Fibroblast of villous mesenchyme (primary cell): Measurements from ENCODE around the gene RHAG. TPM values are rescaled to one million over a fixed set of nuclear protein-coding genes. Genes with fewer than 3 reads are reported as not detected.

Source experiments
- DNase-seq: peaks from one replicate; pipeline ENCODE4 v3.0.0-alpha.2; 2010; ENCODE audit warnings: low read depth
- H3K4me3 ChIP-seq: 2 replicates; pipeline ENCODE4 v1.5.1; 2011; ENCODE audit warnings: low read depth, mild to moderate bottlenecking, low read length
- CTCF ChIP-seq: IDR thresholded peaks from 2 replicates; pipeline ENCODE4 v1.5.1; 2012; ENCODE audit warnings: low read depth, mild to moderate bottlenecking, low read length; ENCODE audit not compliant: insufficient read depth
- total RNA-seq: library from RNA; depleted of rRNA; stranded (reverse); fragments of >200 nt; gene quantifications from 2 replicates; pipeline ENCODE4 v1.2.3, GENCODE V29; 2012

RHAG gene
- not detected in 2 replicates for total RNA-seq

GRCh38 chr6:49636713-49637349 lies at the start of gene RHAG:
RHAG (minus strand) TSS chr6:49636839; CDS start chr6:49636812, 27 bp downstream.
- H3K4me3 ChIP-seq, result no peak within 1 kb of the TSS
- DNase-seq, result no peak
- TF ChIP-seq CTCF, result no peak

GRCh38 chr6:49676671-49677281 lies 40.1 kb upstream of the RHAG start:
- peak; percentile 23 for DNase-seq
- no peak for TF ChIP-seq CTCF

GRCh38 chr6:49675816-49676215 lies 39.2 kb upstream of the RHAG start:
- H3K4me3 ChIP-seq, result no peak overlapping the region
- no peak for DNase-seq
- no peak for TF ChIP-seq CTCF

More at GRCh38 chr6:49676671-49677281, 40.1 kb upstream of the RHAG start:
- no peak overlapping the region for H3K4me3 ChIP-seq

- no peak overlapping the region for H3K4me3 ChIP-seq
- no peak for TF ChIP-seq CTCF
- no peak for DNase-seq
Observed at GRCh38 chr6:49668083-49668511, 31.5 kb upstream of the RHAG start.

- no peak for TF ChIP-seq CTCF
- no peak overlapping the region for H3K4me3 ChIP-seq
- DNase-seq, result no peak
Observed at GRCh38 chr6:49666930-49667757, 30.5 kb upstream of the RHAG start.

- TF ChIP-seq CTCF, result no peak
- DNase-seq, result no peak
- H3K4me3 ChIP-seq, result no peak overlapping the region
Observed at GRCh38 chr6:49666480-49666879, 29.8 kb upstream of the RHAG start.
